Memory B cell (primary cell): ENCODE results near the gene TENT4A.

Source experiments
- ATAC-seq: fragments of 150-1000 bp; cut with Tn5 transposase; 2 replicates; pipeline ENCODE4 v1.10.0; 2021; ENCODE audit warnings: low read depth, mild to moderate bottlenecking, moderate library complexity
- DNase-seq, 2 donors: peaks; one replicate each; pipeline ENCODE4 v3.0.0; 2022; ENCODE audit warnings: low spot score in 2 of 2
- H3K27ac Mint-ChIP-seq: one replicate; pipeline ENCODE4 v1.8.0; 2022; ENCODE audit warnings: mild to moderate bottlenecking, moderate library complexity, mixed read lengths
- H3K27me3 Mint-ChIP-seq: one replicate; pipeline ENCODE4 v1.8.0; 2022; ENCODE audit warnings: mixed read lengths
- H3K36me3 Mint-ChIP-seq: one replicate; pipeline ENCODE4 v1.8.0; 2022; ENCODE audit warnings: mild to moderate bottlenecking, mixed read lengths
- H3K4me1 Mint-ChIP-seq: one replicate; pipeline ENCODE4 v1.8.0; 2022; ENCODE audit warnings: mixed read lengths
- H3K4me3 Mint-ChIP-seq: one replicate; pipeline ENCODE4 v1.8.0; 2022; ENCODE audit warnings: mild to moderate bottlenecking, moderate library complexity, mixed read lengths
- H3K9me3 Mint-ChIP-seq: one replicate; pipeline ENCODE4 v1.8.0; 2022; ENCODE audit warnings: mixed read lengths

The TENT4A gene

GRCh38 chr5:6717247-6717646, 4.0 kb downstream of the TENT4A start:
- peak in 1 of 2 donors; percentile 3 for DNase-seq
- H3K27ac Mint-ChIP-seq, result no peak overlapping the region
- peaks cover 5% of the 10 kb centered on the region for H3K36me3 Mint-ChIP-seq
- H3K4me1 Mint-ChIP-seq, result peaks cover 43% of the 10 kb centered on the region
- H3K4me3 Mint-ChIP-seq, result no peak overlapping the region
- H3K9me3 Mint-ChIP-seq, result no peaks in the 10 kb centered on the region
- no peak for ATAC-seq
- H3K27me3 Mint-ChIP-seq, result no peaks in the 10 kb centered on the region

DNA sequence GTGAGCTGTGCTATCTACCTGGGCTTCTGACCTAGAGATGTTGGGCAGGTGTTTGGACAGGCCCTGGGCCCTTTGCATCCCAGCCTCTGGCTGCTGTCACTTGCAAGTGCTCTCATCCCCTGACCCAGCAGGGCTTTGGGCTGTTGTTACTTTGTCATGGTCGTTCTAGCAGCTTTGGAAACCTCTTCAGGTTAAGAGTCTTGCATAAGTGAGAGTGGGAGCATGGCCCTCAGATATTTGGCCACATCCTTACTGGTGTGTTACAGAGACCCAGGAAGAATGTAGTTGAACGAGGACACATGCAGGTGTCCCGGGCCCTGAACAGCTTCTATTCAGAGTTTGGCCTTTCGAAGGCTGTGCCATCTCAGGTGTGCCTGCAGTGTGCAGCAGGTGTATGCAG, 4.5 kb downstream of the TENT4A start:
- H3K27me3 Mint-ChIP-seq, result no peaks in the 10 kb centered on the region
- H3K4me1 Mint-ChIP-seq, result peaks cover 46% of the 10 kb centered on the region
- H3K4me3 Mint-ChIP-seq, result no peak overlapping the region
- no peak for DNase-seq
- peaks cover 5% of the 10 kb centered on the region for H3K36me3 Mint-ChIP-seq
- ATAC-seq, result no peak
- no peak overlapping the region for H3K27ac Mint-ChIP-seq
- no peaks in the 10 kb centered on the region for H3K9me3 Mint-ChIP-seq

DNA sequence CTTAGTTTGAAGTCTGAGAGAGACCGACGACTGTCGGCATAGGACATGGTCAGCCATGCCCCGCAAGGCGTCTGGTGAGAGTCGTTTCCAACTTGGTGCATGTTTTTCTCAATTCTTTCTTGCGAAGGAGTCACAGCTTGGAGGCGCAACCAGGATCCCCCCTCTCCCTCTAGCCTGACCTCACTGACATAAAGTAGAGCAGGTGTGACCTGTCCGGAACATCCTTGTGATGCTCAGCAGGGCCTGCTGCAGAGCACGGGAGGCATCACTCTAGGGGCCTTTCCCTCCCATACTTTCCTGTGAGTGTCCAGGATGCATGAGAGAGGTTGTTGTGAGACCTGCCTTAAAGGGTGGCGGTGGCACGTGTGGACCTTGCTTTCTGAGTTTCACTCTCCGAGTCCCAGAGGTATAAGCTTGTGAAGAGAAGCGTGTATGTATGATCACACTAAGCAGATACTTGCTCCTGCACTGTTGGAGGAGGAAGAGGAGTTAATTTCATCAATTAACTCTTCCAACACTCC, 5.0 kb downstream of the TENT4A start:
- Mint-ChIP-seq H3K9me3 (no peaks in the 10 kb centered on the region), H3K27ac (peak overlapping the region; percentile 70), H3K4me1 (peaks cover 48% of the 10 kb centered on the region), H3K36me3 (peaks cover 5% of the 10 kb centered on the region), H3K4me3 (peak overlapping the region; percentile 14), H3K27me3 (no peaks in the 10 kb centered on the region)
- ATAC-seq (no peak), DNase-seq (no peak)

DNA sequence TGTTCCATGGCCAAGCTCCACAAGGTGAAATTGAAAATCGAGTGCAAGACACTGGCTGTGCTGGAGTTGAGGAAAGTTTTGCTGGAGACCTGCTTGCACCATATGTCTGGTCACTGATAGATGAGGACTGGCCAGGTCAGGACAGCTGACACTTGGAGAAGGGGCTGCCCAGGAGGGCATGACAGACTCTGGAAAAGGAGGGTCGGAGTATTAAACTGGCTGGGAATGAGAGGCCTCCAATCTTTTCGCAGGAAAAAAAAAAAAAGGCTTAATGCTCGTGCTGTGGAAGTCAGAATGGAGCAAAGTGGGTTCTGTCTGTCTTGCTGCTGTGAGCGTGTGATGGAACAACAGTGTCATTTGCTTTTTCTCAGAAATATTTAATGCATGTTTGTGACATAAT, 5.5 kb downstream of the TENT4A start:
- Mint-ChIP-seq H3K4me1 (peaks cover 50% of the 10 kb centered on the region), H3K36me3 (peaks cover 5% of the 10 kb centered on the region), H3K9me3 (no peaks in the 10 kb centered on the region), H3K27me3 (no peaks in the 10 kb centered on the region), H3K4me3 (no peak overlapping the region), H3K27ac (no peak overlapping the region)
- ATAC-seq (no peak), DNase-seq (no peak)

- Mint-ChIP-seq H3K9me3 (no peaks in the 10 kb centered on the region), H3K4me3 (no peak overlapping the region), H3K27me3 (no peaks in the 10 kb centered on the region), H3K4me1 (peaks cover 54% of the 10 kb centered on the region), H3K27ac (no peak overlapping the region), H3K36me3 (peaks cover 11% of the 10 kb centered on the region)
- ATAC-seq (no peak), DNase-seq (no peak)
These were observed 6.2 kb downstream of the TENT4A start for GRCh38 chr5:6719417-6719816.

GRCh38 chr5:6719896-6720560, 6.8 kb downstream of the TENT4A start:
- Mint-ChIP-seq H3K27me3 (no peaks in the 10 kb centered on the region), H3K4me3 (no peak overlapping the region), H3K36me3 (peaks cover 12% of the 10 kb centered on the region), H3K27ac (no peak overlapping the region), H3K9me3 (no peaks in the 10 kb centered on the region), H3K4me1 (peaks cover 57% of the 10 kb centered on the region)
- DNase-seq (no peak), ATAC-seq (no peak)

DNA sequence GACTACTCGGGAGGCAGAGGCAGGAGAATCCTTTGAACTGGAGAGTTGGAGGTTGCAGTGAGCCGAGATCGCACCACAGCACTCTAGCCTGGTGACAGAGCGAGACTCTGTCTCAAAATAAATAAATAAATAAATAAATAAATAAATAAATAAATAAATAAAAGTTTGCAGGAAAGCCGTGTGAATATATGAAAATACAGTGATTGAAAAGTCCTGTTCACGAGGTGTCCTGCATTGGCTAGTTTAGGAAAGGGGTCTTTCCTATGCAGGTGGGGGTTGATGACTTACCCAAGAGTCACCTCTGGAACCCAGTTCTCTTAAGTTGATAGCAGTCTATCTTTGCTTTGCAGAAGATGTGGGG, 7.3 kb downstream of the TENT4A start:
- H3K9me3 Mint-ChIP-seq, result no peaks in the 10 kb centered on the region
- no peak overlapping the region for H3K4me3 Mint-ChIP-seq
- ATAC-seq (no peak), DNase-seq (no peak)
- peaks cover 12% of the 10 kb centered on the region for H3K36me3 Mint-ChIP-seq
- no peaks in the 10 kb centered on the region for H3K27me3 Mint-ChIP-seq
- H3K4me1 Mint-ChIP-seq, result peaks cover 57% of the 10 kb centered on the region
- no peak overlapping the region for H3K27ac Mint-ChIP-seq

DNA sequence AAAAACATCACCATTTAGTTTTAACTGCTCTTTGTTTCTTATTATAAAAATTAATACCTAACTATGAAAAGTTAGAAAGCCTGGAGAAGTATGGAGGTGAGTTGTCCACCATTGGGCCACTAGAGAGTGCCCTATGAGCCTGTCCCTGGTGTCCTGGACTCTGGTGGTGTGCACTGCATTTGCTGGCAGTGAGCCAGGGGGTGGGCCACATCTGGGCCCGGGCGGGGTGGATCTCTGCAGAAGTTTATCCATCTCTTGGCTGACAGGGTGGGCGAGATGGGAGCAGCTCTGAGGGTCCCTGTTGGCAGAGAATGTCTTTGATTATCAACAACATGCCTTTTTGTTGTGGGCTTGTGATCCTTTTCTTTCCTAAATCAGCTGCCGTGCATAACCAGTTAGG, 8.2 kb downstream of the TENT4A start:
- peak overlapping the region; percentile 55 for H3K27ac Mint-ChIP-seq
- no peaks in the 10 kb centered on the region for H3K9me3 Mint-ChIP-seq
- peaks cover 12% of the 10 kb centered on the region for H3K36me3 Mint-ChIP-seq
- no peak overlapping the region for H3K4me3 Mint-ChIP-seq
- ATAC-seq (no peak), DNase-seq (no peak)
- no peaks in the 10 kb centered on the region for H3K27me3 Mint-ChIP-seq
- peaks cover 54% of the 10 kb centered on the region for H3K4me1 Mint-ChIP-seq

DNA sequence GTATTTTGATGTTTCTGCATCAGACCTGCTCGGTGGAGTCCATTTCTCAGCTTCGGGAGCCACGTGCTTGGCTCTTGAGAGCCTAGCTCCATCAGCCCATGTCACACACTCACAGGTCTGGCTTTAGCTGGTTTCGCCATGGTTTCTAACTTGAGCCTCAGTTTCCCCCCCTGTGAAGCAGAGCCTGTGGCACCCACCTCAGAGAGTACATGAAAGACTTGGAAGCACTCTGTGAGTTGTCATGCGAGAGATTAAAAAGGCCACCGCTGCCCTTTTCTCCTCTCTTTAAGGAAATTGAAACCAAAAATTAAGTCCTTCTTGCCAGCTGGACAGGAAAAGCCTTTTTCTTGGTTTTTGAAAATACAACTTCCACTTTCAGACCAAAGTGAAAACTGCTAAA, 8.8 kb downstream of the TENT4A start:
- H3K27me3 Mint-ChIP-seq, result no peaks in the 10 kb centered on the region
- H3K36me3 Mint-ChIP-seq, result peaks cover 12% of the 10 kb centered on the region
- ATAC-seq, result peak; percentile 31

DNA sequence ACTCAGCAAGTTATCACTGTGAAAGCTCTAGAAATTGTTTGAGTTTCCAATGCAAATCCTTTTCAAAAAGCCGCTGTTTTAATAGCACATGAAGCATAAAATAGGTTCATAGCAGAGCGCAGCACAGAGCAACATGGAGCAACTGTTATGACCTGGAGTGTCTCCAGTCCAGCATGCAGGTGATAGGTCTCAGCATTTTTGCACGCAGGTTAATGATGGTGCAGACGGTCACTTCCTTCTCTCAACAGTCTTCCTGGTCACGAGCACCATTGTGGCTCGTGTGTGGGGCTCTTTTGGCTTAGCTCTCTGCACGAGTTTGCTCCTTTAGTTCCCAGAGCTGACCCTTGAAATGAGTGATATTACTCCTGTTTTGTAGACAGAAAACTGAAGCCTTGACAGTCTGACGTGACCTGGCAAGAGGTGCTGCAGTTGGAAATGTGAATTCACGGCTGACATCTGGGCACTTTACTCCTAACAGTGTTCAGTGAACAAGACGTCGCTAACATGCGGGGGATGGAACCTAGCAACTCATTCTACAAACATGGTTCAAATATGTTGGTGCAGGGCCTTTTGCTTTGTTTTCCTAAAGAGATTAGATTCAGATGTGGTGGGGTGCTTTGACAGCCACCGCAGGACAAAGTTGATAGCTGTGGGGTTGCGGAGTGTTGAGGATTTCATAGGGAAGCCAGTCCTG, 10.0 kb downstream of the TENT4A start:
- Mint-ChIP-seq H3K9me3 (no peaks in the 10 kb centered on the region), H3K27me3 (no peaks in the 10 kb centered on the region), H3K36me3 (peaks cover 15% of the 10 kb centered on the region), H3K27ac (no peak overlapping the region), H3K4me1 (peaks cover 59% of the 10 kb centered on the region), H3K4me3 (no peak overlapping the region)
- no peak for DNase-seq
- ATAC-seq, result no peak

More for the DNA sequence above, 8.8 kb downstream of the TENT4A start:
- Mint-ChIP-seq H3K9me3 (no peaks in the 10 kb centered on the region), H3K4me1 (peaks cover 54% of the 10 kb centered on the region), H3K4me3 (peak overlapping the region; percentile 61), H3K27ac (peak overlapping the region; percentile 55)
- no peak for DNase-seq

GRCh38 chr5:6723816-6724300, 10.6 kb downstream of the TENT4A start:
- H3K36me3 Mint-ChIP-seq, result peaks cover 12% of the 10 kb centered on the region
- no peaks in the 10 kb centered on the region for H3K27me3 Mint-ChIP-seq
- H3K4me3 Mint-ChIP-seq, result no peak overlapping the region
- H3K4me1 Mint-ChIP-seq, result peaks cover 54% of the 10 kb centered on the region
- ATAC-seq, result no peak
- peak overlapping the region; percentile 62 for H3K27ac Mint-ChIP-seq
- no peaks in the 10 kb centered on the region for H3K9me3 Mint-ChIP-seq
- no peak for DNase-seq

GRCh38 chr5:6724321-6724929, 11.2 kb downstream of the TENT4A start:
- H3K27me3 Mint-ChIP-seq, result no peaks in the 10 kb centered on the region
- peaks cover 9% of the 10 kb centered on the region for H3K36me3 Mint-ChIP-seq
- H3K4me1 Mint-ChIP-seq, result peaks cover 57% of the 10 kb centered on the region
- no peaks in the 10 kb centered on the region for H3K9me3 Mint-ChIP-seq
- ATAC-seq (no peak), DNase-seq (no peak)
- H3K4me3 Mint-ChIP-seq, result no peak overlapping the region
- peak overlapping the region; percentile 62 for H3K27ac Mint-ChIP-seq

- Mint-ChIP-seq H3K9me3 (no peaks in the 10 kb centered on the region), H3K27ac (no peak overlapping the region), H3K4me1 (peaks cover 49% of the 10 kb centered on the region), H3K36me3 (peaks cover 9% of the 10 kb centered on the region), H3K27me3 (no peaks in the 10 kb centered on the region), H3K4me3 (no peak overlapping the region)
- no peak for ATAC-seq
- no peak for DNase-seq
These were observed 12.2 kb downstream of the TENT4A start for GRCh38 chr5:6725421-6725820.

- Mint-ChIP-seq H3K9me3 (no peaks in the 10 kb centered on the region), H3K4me3 (no peak overlapping the region), H3K4me1 (peaks cover 49% of the 10 kb centered on the region), H3K36me3 (peaks cover 9% of the 10 kb centered on the region), H3K27me3 (no peaks in the 10 kb centered on the region), H3K27ac (no peak overlapping the region)
- ATAC-seq (no peak), DNase-seq (no peak)
These were observed 12.8 kb downstream of the TENT4A start for GRCh38 chr5:6726006-6726405.
